ENCODE measurements around the gene SUPT20HL1. TPM values are rescaled to one million over a fixed set of nuclear protein-coding genes. Genes with fewer than 3 reads are reported as not detected.
"Not testable (repeated sequence)": the region's sequence is repeated elsewhere in the genome, so short reads cannot be mapped to it uniquely, and the experiment has no call there.

SUPT20HL1 gene
- total RNA-seq, 1 donor from 2014 or later = not detected

- DNase-seq = not testable (repeated sequence)
Observed at GRCh38 chrX:24363432-24364181, 3.2 kb downstream of the SUPT20HL1 start.

- no peak for DNase-seq
Observed at GRCh38 chrX:24364326-24364725, 3.9 kb downstream of the SUPT20HL1 start.

GRCh38 chrX:24364851-24365538 is 4.6 kb downstream of the SUPT20HL1 start:
- no peak for DNase-seq

- not testable (repeated sequence) for DNase-seq
Observed at GRCh38 chrX:24366762-24367400, 6.4 kb downstream of the SUPT20HL1 start.

- no peak for DNase-seq
Observed at GRCh38 chrX:24369816-24370215, 9.4 kb downstream of the SUPT20HL1 start.

GRCh38 chrX:24371391-24371972 is 11.0 kb downstream of the SUPT20HL1 start:
- peak; percentile 15 for DNase-seq

- DNase-seq = no peak
Observed at GRCh38 chrX:24372021-24372763, 11.8 kb downstream of the SUPT20HL1 start.

GRCh38 chrX:24375600-24376131 is 15.2 kb downstream of the SUPT20HL1 start:
- no peak for DNase-seq

GRCh38 chrX:24376403-24376802 is 16.0 kb downstream of the SUPT20HL1 start:
- no peak for DNase-seq

GRCh38 chrX:24377195-24377594 is 16.8 kb downstream of the SUPT20HL1 start:
- no peak for DNase-seq

GRCh38 chrX:24377911-24378468 is 17.6 kb downstream of the SUPT20HL1 start:
- no peak for DNase-seq

GRCh38 chrX:24378706-24379105 is 18.3 kb downstream of the SUPT20HL1 start:
- DNase-seq = no peak

GRCh38 chrX:24380262-24381187 is 20.1 kb downstream of the SUPT20HL1 start:
- no peak for DNase-seq

- DNase-seq = not testable (repeated sequence)
Observed at GRCh38 chrX:24382315-24382714, 21.9 kb downstream of the SUPT20HL1 start.

GRCh38 chrX:24387724-24388123 is 27.3 kb downstream of the SUPT20HL1 start:
- no peak for DNase-seq

- no peak for DNase-seq
Observed at GRCh38 chrX:24391389-24391788, 30.9 kb downstream of the SUPT20HL1 start.

- DNase-seq = no peak
Observed at GRCh38 chrX:24391843-24392242, 31.4 kb downstream of the SUPT20HL1 start.

GRCh38 chrX:24392709-24393108 is 32.3 kb downstream of the SUPT20HL1 start:
- DNase-seq = no peak

- peak; percentile 73 for DNase-seq
Observed at GRCh38 chrX:24395775-24396174, 35.3 kb downstream of the SUPT20HL1 start.

GRCh38 chrX:24396236-24396930 is 35.9 kb downstream of the SUPT20HL1 start:
- DNase-seq = no peak

All from skin of body (tissue), 2 donors.